GM20431 (cell line): ENCODE results near the gene TYW1.
"Not testable (repeated sequence)": the region's sequence is repeated elsewhere in the genome, so short reads cannot be mapped to it uniquely, and the experiment has no call there.

Experiments used
- in situ Hi-C: fragments of 300-500 bp; cut with MseI, MboI; formaldehyde crosslinking; loops from one replicate; pipeline ENCODE4 v1.15.0; 2020; ENCODE audit warnings: low sequenced_read_pairs; ENCODE audit not compliant: unreplicated experiment

TYW1 gene

GRCh38 chr7:66996444-66997191 is at the start of gene TYW1:
TYW1 (plus strand) TSS chr7:66996833; CDS start chr7:66996979, 146 bp downstream.
- in situ Hi-C loops = not testable (repeated sequence)

GRCh38 chr7:66948480-66949109 is 48.0 kb upstream of the TYW1 start:
- in situ Hi-C loops = no loop called here

- in situ Hi-C loops = no loop called here
Measured at GRCh38 chr7:66950311-66950710, 46.3 kb upstream of the TYW1 start.

- in situ Hi-C loops = no loop called here
Measured at GRCh38 chr7:66950763-66951162, 45.9 kb upstream of the TYW1 start.

GRCh38 chr7:66952343-66953043 is 44.1 kb upstream of the TYW1 start:
- in situ Hi-C loops = no loop called here

GRCh38 chr7:66953044-66953427 is 43.6 kb upstream of the TYW1 start:
- in situ Hi-C loops = no loop called here

- in situ Hi-C loops = no loop called here
Measured at GRCh38 chr7:66957595-66958290, 38.9 kb upstream of the TYW1 start.

- in situ Hi-C loops = no loop called here
Measured at GRCh38 chr7:66958538-66959350, 37.9 kb upstream of the TYW1 start.

GRCh38 chr7:66960192-66960591 is 36.4 kb upstream of the TYW1 start:
- in situ Hi-C loops = no loop called here

GRCh38 chr7:66961096-66961495 is 35.5 kb upstream of the TYW1 start:
- in situ Hi-C loops = no loop called here

- in situ Hi-C loops = no loop called here
Measured at GRCh38 chr7:66964411-66964810, 32.2 kb upstream of the TYW1 start.

GRCh38 chr7:66967029-66967428 is 29.6 kb upstream of the TYW1 start:
- in situ Hi-C loops = no loop called here

GRCh38 chr7:66969001-66969400 is 27.6 kb upstream of the TYW1 start:
- in situ Hi-C loops = not testable (repeated sequence)

GRCh38 chr7:66970310-66970709 is 26.3 kb upstream of the TYW1 start:
- in situ Hi-C loops = no loop called here

- in situ Hi-C loops = no loop called here
Measured at GRCh38 chr7:66974986-66975590, 21.5 kb upstream of the TYW1 start.

GRCh38 chr7:66978312-66978711 is 18.3 kb upstream of the TYW1 start:
- in situ Hi-C loops = not testable (repeated sequence)

GRCh38 chr7:66979013-66979412 is 17.6 kb upstream of the TYW1 start:
- in situ Hi-C loops = not testable (repeated sequence)

- in situ Hi-C loops = not testable (repeated sequence)
Measured at GRCh38 chr7:66980336-66980735, 16.3 kb upstream of the TYW1 start.

GRCh38 chr7:66989552-66989951 is 7.1 kb upstream of the TYW1 start:
- in situ Hi-C loops = not testable (repeated sequence)
